K562 (cell line): ENCODE results near the gene MYO1A. TPM values are rescaled to one million over a fixed set of nuclear protein-coding genes. Genes with fewer than 3 reads are reported as not detected.

Experiments used
- ARID2 ChIP-seq: fragments of 450-650 bp; IDR thresholded peaks from 2 replicates; pipeline ENCODE4 v1.6.1; 2017; ENCODE audit warnings: antibody characterized with exemption, mild to moderate bottlenecking
- KLF16 ChIP-seq: IDR thresholded peaks from 2 replicates; pipeline ENCODE4 v1.6.1; 2016; ENCODE audit warnings: antibody characterized with exemption
- NELFE ChIP-seq: IDR thresholded peaks from 2 replicates; pipeline ENCODE4 v1.6.1; 2011; ENCODE audit warnings: mild to moderate bottlenecking; ENCODE audit not compliant: insufficient read depth, insufficient read length
- NFE2 ChIP-seq: IDR thresholded peaks from 2 replicates; pipeline ENCODE4 v1.6.1; 2014; ENCODE audit warnings: antibody characterized with exemption, low read depth
- POLR2AphosphoS5 ChIP-seq: IDR thresholded peaks from 2 replicates; pipeline ENCODE4 v1.6.1; 2011; ENCODE audit warnings: mild to moderate bottlenecking, low read depth, low read length, moderate library complexity; ENCODE audit not compliant: control insufficient read depth, insufficient read depth
- RFX5 ChIP-seq: IDR thresholded peaks from 2 replicates; pipeline ENCODE4 v1.6.1; 2011; ENCODE audit warnings: low read depth, mild to moderate bottlenecking, improper control_type of control experiment, low read length
- SAFB ChIP-seq: fragments of 200-400 bp; formaldehyde crosslinking; IDR thresholded peaks from 2 replicates; pipeline ENCODE4 v1.6.1; 2017; ENCODE audit warnings: low read depth, low read length, borderline replicate concordance
- SREBF2 ChIP-seq: sonication (generic); formaldehyde crosslinking; IDR thresholded peaks from 2 replicates; pipeline ENCODE4 v1.4.0; 2020; ENCODE audit warnings: mild to moderate bottlenecking, missing genetic modification reagents
- ZBED1 ChIP-seq: IDR thresholded peaks from 2 replicates; pipeline ENCODE4 v1.6.1; 2014
- ZFX ChIP-seq: sonication (generic); formaldehyde crosslinking; IDR thresholded peaks from 2 replicates; pipeline ENCODE4 v1.8.0; 2022; ENCODE audit warnings: mild to moderate bottlenecking, missing genetic modification reagents, moderate library complexity
- ZNF584 ChIP-seq: fragments of 200-800 bp; sonication (Bioruptor generic); IDR thresholded peaks from 2 replicates; pipeline ENCODE4 v1.6.1; 2016; ENCODE audit warnings: low read depth, mild to moderate bottlenecking, missing genetic modification characterization, missing compliant biosample characterization
- ZNF76 ChIP-seq: fragments of 250-450 bp; sonication (Bioruptor Pico); IDR thresholded peaks from 2 replicates; pipeline ENCODE4 v1.4.0; 2020; ENCODE audit warnings: mild to moderate bottlenecking, moderate library complexity, borderline replicate concordance
- ZSCAN32 ChIP-seq: fragments of 450-650 bp; formaldehyde crosslinking; IDR thresholded peaks from 2 replicates; pipeline ENCODE4 v1.4.0; 2020; ENCODE audit warnings: mild to moderate bottlenecking, moderate library complexity
- polyA plus RNA-seq, 8 experiments: library from polyadenylated mRNA; depleted of rRNA in 4 of 8; stranded (reverse) in 5 of 8; unstranded in 3 of 8; fragments of >200 nt; fragmentation: Nextera tagmentation in 2 of 8; fragmentation: Illumina TruSeq in 1 of 8; extraction: Ambion mirVana in 2 of 8; extraction: Trizol in 1 of 8; gene quantifications; 2 replicates each; pipeline versions ENCODE4 v1.2.1 to v1.2.3, GENCODE V29; 2011 to 2014; ENCODE audit warnings: inconsistent platforms in 1 of 8, missing spikeins in 1 of 8
- total RNA-seq, 7 experiments: library from RNA; depleted of rRNA in 6 of 7; stranded (reverse); fragments of >200 nt in 6 of 7; fragmentation: Illumina TruSeq in 2 of 7; extraction: Trizol in 2 of 7; gene quantifications; 2 replicates each; pipeline versions ENCODE4 v1.2.1 to v1.2.3, GENCODE V29; 2011 to 2021; ENCODE audit warnings: low replicate concordance in 1 of 7
- TF ChIP-seq, protein P1 (sequence below): sonication (generic); formaldehyde crosslinking; IDR thresholded peaks from 2 replicates; pipeline ENCODE4 v1.8.0; 2023; ENCODE audit warnings: mild to moderate bottlenecking, missing genetic modification reagents
- TF ChIP-seq, protein P2 (sequence below): fragments of 200-800 bp; sonication (Bioruptor generic); IDR thresholded peaks from 2 replicates; pipeline ENCODE4 v1.6.1; 2016; ENCODE audit warnings: missing genetic modification characterization, missing compliant biosample characterization
- TF ChIP-seq, protein P3 (sequence below), 2 experiments: IDR thresholded peaks; 2 replicates each; pipeline ENCODE4 v1.6.1; 2011; ENCODE audit warnings: borderline replicate concordance in 1 of 2, control low read depth in 1 of 2, low read depth in 1 of 2, low read length in 1 of 2, mild to moderate bottlenecking in 1 of 2, mixed read lengths in 1 of 2, moderate library complexity in 1 of 2; ENCODE audit not compliant: insufficient read depth in 1 of 2, insufficient read length in 1 of 2, poor library complexity in 1 of 2, severe bottlenecking in 1 of 2; ENCODE audit errors: extremely low read depth in 1 of 2

MYO1A gene
- total and polyA plus RNA-seq, 9 of the 15 experiments (the other 6 are each of a cell fraction or from before 2014, with no cell fraction given) = 0.03 to 0.29 (median 0.14) TPM; not detected in 2

DNA sequence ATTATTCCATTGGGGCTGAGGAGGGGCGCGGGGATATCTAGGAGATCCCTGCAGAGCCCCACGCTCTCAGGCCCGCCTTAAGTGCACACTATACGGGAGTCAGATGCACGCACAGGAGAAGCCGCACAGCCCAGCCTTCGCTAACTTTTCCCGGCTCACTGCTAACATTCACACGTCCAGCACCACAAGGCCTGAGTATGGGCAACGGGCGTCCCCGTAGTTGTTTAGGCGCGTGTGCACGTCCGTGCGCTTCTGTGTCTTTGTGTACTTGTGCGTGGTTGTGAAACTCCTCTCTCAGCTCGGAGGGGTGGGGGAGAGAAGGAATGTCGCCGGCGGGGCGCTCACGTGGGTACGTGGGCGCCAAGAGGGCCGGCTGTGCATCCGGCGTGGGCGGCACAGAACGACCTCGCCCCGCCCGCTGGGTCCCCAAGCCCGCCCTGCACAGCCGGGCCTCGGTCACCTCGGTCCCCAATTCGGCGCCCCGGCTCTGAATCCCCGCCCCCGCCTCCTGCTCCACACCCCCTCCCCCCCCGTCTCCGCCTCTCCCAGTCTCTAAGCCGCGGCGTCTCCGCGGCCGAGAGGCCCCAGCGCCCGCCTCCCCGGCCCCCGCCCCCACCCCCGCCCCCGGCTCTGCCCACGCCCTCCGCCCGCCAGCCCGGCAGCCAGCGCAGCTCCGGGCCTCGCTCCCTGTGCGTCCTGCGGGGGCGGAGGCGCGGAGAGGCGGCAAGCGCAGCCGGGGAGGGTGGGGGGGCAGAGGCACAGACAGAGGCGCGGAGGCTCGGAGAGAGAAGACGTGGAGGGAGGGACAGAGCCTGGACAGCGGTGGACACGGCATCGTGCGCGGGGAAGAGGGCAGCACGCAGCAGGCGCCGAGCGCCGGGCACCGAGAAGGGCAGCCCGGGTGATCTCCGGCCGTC lies 38.7 kb upstream of the MYO1A start, which contains the start of gene NAB2 (continued):
- TF ChIP-seq, protein P1, sequence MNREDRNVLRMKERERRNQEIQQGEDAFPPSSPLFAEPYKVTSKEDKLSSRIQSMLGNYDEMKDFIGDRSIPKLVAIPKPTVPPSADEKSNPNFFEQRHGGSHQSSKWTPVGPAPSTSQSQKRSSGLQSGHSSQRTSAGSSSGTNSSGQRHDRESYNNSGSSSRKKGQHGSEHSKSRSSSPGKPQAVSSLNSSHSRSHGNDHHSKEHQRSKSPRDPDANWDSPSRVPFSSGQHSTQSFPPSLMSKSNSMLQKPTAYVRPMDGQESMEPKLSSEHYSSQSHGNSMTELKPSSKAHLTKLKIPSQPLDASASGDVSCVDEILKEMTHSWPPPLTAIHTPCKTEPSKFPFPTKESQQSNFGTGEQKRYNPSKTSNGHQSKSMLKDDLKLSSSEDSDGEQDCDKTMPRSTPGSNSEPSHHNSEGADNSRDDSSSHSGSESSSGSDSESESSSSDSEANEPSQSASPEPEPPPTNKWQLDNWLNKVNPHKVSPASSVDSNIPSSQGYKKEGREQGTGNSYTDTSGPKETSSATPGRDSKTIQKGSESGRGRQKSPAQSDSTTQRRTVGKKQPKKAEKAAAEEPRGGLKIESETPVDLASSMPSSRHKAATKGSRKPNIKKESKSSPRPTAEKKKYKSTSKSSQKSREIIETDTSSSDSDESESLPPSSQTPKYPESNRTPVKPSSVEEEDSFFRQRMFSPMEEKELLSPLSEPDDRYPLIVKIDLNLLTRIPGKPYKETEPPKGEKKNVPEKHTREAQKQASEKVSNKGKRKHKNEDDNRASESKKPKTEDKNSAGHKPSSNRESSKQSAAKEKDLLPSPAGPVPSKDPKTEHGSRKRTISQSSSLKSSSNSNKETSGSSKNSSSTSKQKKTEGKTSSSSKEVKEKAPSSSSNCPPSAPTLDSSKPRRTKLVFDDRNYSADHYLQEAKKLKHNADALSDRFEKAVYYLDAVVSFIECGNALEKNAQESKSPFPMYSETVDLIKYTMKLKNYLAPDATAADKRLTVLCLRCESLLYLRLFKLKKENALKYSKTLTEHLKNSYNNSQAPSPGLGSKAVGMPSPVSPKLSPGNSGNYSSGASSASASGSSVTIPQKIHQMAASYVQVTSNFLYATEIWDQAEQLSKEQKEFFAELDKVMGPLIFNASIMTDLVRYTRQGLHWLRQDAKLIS = no peak
- TF ChIP-seq, protein P2, sequence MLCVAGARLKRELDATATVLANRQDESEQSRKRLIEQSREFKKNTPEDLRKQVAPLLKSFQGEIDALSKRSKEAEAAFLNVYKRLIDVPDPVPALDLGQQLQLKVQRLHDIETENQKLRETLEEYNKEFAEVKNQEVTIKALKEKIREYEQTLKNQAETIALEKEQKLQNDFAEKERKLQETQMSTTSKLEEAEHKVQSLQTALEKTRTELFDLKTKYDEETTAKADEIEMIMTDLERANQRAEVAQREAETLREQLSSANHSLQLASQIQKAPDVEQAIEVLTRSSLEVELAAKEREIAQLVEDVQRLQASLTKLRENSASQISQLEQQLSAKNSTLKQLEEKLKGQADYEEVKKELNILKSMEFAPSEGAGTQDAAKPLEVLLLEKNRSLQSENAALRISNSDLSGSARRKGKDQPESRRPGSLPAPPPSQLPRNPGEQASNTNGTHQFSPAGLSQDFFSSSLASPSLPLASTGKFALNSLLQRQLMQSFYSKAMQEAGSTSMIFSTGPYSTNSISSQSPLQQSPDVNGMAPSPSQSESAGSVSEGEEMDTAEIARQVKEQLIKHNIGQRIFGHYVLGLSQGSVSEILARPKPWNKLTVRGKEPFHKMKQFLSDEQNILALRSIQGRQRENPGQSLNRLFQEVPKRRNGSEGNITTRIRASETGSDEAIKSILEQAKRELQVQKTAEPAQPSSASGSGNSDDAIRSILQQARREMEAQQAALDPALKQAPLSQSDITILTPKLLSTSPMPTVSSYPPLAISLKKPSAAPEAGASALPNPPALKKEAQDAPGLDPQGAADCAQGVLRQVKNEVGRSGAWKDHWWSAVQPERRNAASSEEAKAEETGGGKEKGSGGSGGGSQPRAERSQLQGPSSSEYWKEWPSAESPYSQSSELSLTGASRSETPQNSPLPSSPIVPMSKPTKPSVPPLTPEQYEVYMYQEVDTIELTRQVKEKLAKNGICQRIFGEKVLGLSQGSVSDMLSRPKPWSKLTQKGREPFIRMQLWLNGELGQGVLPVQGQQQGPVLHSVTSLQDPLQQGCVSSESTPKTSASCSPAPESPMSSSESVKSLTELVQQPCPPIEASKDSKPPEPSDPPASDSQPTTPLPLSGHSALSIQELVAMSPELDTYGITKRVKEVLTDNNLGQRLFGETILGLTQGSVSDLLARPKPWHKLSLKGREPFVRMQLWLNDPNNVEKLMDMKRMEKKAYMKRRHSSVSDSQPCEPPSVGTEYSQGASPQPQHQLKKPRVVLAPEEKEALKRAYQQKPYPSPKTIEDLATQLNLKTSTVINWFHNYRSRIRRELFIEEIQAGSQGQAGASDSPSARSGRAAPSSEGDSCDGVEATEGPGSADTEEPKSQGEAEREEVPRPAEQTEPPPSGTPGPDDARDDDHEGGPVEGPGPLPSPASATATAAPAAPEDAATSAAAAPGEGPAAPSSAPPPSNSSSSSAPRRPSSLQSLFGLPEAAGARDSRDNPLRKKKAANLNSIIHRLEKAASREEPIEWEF = no peak
- TF ChIP-seq NELFE (no peak), ZNF584 (0 out of 2 replicates have a peak, but pooled peaks have one; percentile 37), ZNF76 (CRISPR knock-in tag) (no peak), POLR2AphosphoS5 (peak; percentile 53; the same call in 1 of the 2 replicates), RFX5 (no peak), ZBED1 (peak; percentile 46; the same call in 1 of the 2 replicates), ZSCAN32 (CRISPR knock-in tag) (no peak), KLF16 (no peak), SAFB (peak; percentile 61; the same call in 1 of the 2 replicates), ZFX (peak; percentile 84), SREBF2 (CRISPR knock-in tag) (no peak), NFE2 (0 out of 2 replicates have a peak, but pooled peaks have one; percentile 21), ARID2 (no peak)
- TF ChIP-seq, protein P3, sequence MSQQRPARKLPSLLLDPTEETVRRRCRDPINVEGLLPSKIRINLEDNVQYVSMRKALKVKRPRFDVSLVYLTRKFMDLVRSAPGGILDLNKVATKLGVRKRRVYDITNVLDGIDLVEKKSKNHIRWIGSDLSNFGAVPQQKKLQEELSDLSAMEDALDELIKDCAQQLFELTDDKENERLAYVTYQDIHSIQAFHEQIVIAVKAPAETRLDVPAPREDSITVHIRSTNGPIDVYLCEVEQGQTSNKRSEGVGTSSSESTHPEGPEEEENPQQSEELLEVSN (IDR thresholded peaks at IDR 0.05; ENCODE audit: borderline replicate concordance in 1 of 2, extremely low read depth in 1 of 2, insufficient read depth in 1 of 2, insufficient read length in 1 of 2, low read depth in 1 of 2, low read length in 1 of 2, poor library complexity in 1 of 2, severe bottlenecking in 1 of 2) = peak; percentile 80 to 86
